Neuronal stem cell (in vitro differentiated cells): Measurements from ENCODE around the gene CREB1.

Source experiments
- DNase-seq: peaks from one replicate; pipeline ENCODE4 v3.0.0-alpha.2; 2013; ENCODE audit warnings: low spot score
- H2AFZ ChIP-seq: one replicate; pipeline ENCODE4 v1.6.1; 2013; ENCODE audit warnings: mild to moderate bottlenecking, low read length, inconsistent platforms
- H2AK5ac ChIP-seq: 2 replicates; pipeline ENCODE4 v1.6.1; 2013; ENCODE audit warnings: low read depth, mild to moderate bottlenecking, inconsistent platforms, low read length, moderate library complexity, mixed read lengths
- H2BK120ac ChIP-seq: 2 replicates; pipeline ENCODE4 v1.6.1; 2013; ENCODE audit warnings: low read depth, mild to moderate bottlenecking, inconsistent platforms, low read length, moderate library complexity, mixed read lengths
- H2BK12ac ChIP-seq: one replicate; pipeline ENCODE4 v1.6.1; 2013; ENCODE audit warnings: low read length, inconsistent platforms
- H2BK15ac ChIP-seq: 2 replicates; pipeline ENCODE4 v1.6.1; 2013; ENCODE audit warnings: mild to moderate bottlenecking, low read length, inconsistent platforms, mixed read lengths
- H2BK5ac ChIP-seq: one replicate; pipeline ENCODE4 v1.6.1; 2013; ENCODE audit warnings: inconsistent platforms, mild to moderate bottlenecking, low read length, moderate library complexity
- H3K14ac ChIP-seq: one replicate; pipeline ENCODE4 v1.6.1; 2013; ENCODE audit warnings: low read length, inconsistent platforms
- H3K18ac ChIP-seq: 2 replicates; pipeline ENCODE4 v1.6.1; 2013; ENCODE audit warnings: low read length, inconsistent platforms
- H3K23ac ChIP-seq: 2 replicates; pipeline ENCODE4 v1.6.1; 2013; ENCODE audit warnings: low read depth, mild to moderate bottlenecking, mixed read lengths, low read length, inconsistent platforms; ENCODE audit not compliant: poor library complexity
- H3K27ac ChIP-seq: replicated peaks from 3 replicates; pipeline ENCODE4 v1.5.1; 2013; ENCODE audit warnings: low read length, inconsistent platforms
- H3K27me3 ChIP-seq, 3 experiments: 2 replicates each; pipeline ENCODE4 v1.6.1; 2013; ENCODE audit warnings: low read length in 3 of 3, mild to moderate bottlenecking in 2 of 3, inconsistent platforms in 1 of 3, low read depth in 1 of 3, mixed read lengths in 1 of 3, moderate library complexity in 1 of 3; ENCODE audit not compliant: control insufficient read depth in 3 of 3, insufficient read depth in 3 of 3
- H3K36me3 ChIP-seq, 2 donors: replicated peaks in 1 of 2; 2 replicates each; pipeline ENCODE4 v1.6.1; 2013; ENCODE audit warnings: low read length in 2 of 2; ENCODE audit not compliant: control insufficient read depth in 2 of 2, insufficient read depth in 2 of 2
- H3K4ac ChIP-seq: 2 replicates; pipeline ENCODE4 v1.6.1; 2013; ENCODE audit warnings: inconsistent platforms, mild to moderate bottlenecking, low read length, moderate library complexity
- H3K4me1 ChIP-seq, 2 donors: 1 replicate in 1 of 2; 2 replicates in 1 of 2; pipeline ENCODE4 v1.6.1; 2013; ENCODE audit warnings: low read length in 2 of 2, low read depth in 1 of 2; ENCODE audit not compliant: control insufficient read depth in 2 of 2, insufficient read depth in 1 of 2
- H3K4me2 ChIP-seq: one replicate; pipeline ENCODE4 v1.6.1; 2013; ENCODE audit warnings: mild to moderate bottlenecking, low read length, inconsistent platforms; ENCODE audit not compliant: insufficient read depth, poor library complexity, severe bottlenecking
- H3K4me3 ChIP-seq, 2 donors: 2 replicates each; pipeline ENCODE4 v1.5.1; 2013; ENCODE audit warnings: low read length in 2 of 2, mild to moderate bottlenecking in 2 of 2, inconsistent platforms in 1 of 2, moderate library complexity in 1 of 2
- H3K79me1 ChIP-seq: one replicate; pipeline ENCODE4 v1.6.1; 2013; ENCODE audit warnings: low read depth, mild to moderate bottlenecking, inconsistent platforms, low read length, moderate library complexity
- H3K9ac ChIP-seq: one replicate; pipeline ENCODE4 v1.6.1; 2013; ENCODE audit warnings: mild to moderate bottlenecking, low read depth, low read length, inconsistent platforms; ENCODE audit not compliant: poor library complexity
- H3K9me3 ChIP-seq, 2 donors: replicated peaks in 1 of 2; 2 replicates each; pipeline versions ENCODE3 to v1.6.1; 2013; ENCODE audit warnings: low read length in 2 of 2, mild to moderate bottlenecking in 2 of 2, inconsistent platforms in 1 of 2, low read depth in 1 of 2, mixed read lengths in 1 of 2, moderate library complexity in 1 of 2; ENCODE audit not compliant: control insufficient read depth in 2 of 2, insufficient read depth in 1 of 2
- H4K8ac ChIP-seq: one replicate; pipeline ENCODE4 v1.6.1; 2013; ENCODE audit warnings: low read depth, mild to moderate bottlenecking, inconsistent platforms, low read length, moderate library complexity
- H4K91ac ChIP-seq: one replicate; pipeline ENCODE4 v1.6.1; 2013; ENCODE audit warnings: low read length, low read depth, mild to moderate bottlenecking, inconsistent platforms; ENCODE audit not compliant: poor library complexity
- WGBS, 2 donors: extraction: QIAGEN DNeasy Blood & Tissue Kit; methylation state at CpG; one replicate each; pipeline ENCODE4 v1.1.7; 2013; ENCODE audit warnings: missing lambda C conversion rate in 2 of 2, mixed read lengths in 1 of 2; ENCODE audit not compliant: insufficient read length in 2 of 2, insufficient replicate concordance in 1 of 2; ENCODE audit errors: extremely low coverage in 2 of 2; 5-methylcytosine and 5-hydroxymethylcytosine counted together

CREB1 gene

DNA sequence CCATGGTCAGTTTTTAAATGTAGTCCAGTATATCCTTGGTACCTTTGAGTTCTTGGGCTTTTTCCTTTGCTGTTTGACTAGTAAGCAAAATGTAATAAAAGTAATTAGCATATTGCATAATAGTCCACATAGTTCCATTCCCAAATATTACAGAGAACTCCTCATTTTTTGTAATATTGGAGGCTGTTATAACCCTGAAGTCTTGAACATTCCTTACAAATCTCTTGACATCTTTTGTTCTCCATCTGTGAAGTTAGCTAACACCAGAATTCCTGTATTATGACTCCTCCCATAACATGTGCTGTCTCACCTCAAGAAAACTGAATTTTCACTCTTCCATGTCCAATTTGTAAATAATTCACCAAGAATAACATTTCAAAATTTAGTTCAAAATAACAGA, 17.1 kb downstream of the CREB1 start:
- no peak overlapping the region for H3K9ac ChIP-seq
- no peak overlapping the region for H4K91ac ChIP-seq
- H3K4me3 ChIP-seq, result no peak overlapping the region
- no peak overlapping the region for H2BK15ac ChIP-seq
- no peak overlapping the region for H2AFZ ChIP-seq
- no peak overlapping the region for H2BK12ac ChIP-seq
- no peak overlapping the region for H2BK120ac ChIP-seq
- H2BK5ac ChIP-seq, result no peak overlapping the region
- no peak for DNase-seq
- H3K4ac ChIP-seq, result no peak overlapping the region
- no peak overlapping the region for H3K27ac ChIP-seq
- H3K4me2 ChIP-seq, result no peak overlapping the region
- no peak overlapping the region for H2AK5ac ChIP-seq
- peaks cover 2% of the 10 kb centered on the region for H3K79me1 ChIP-seq
- H3K18ac ChIP-seq, result no peak overlapping the region
- no peaks in the 10 kb centered on the region for H3K4me1 ChIP-seq
- peaks cover 1 to 54% of the 10 kb centered on the region in 2 donors for H3K36me3 ChIP-seq
- no peak overlapping the region for H3K14ac ChIP-seq
- H4K8ac ChIP-seq, result no peak overlapping the region
- H3K23ac ChIP-seq, result no peak overlapping the region
- no peaks in the 10 kb centered on the region for H3K9me3 ChIP-seq
- H3K27me3 ChIP-seq, result no peaks in the 10 kb centered on the region

DNA sequence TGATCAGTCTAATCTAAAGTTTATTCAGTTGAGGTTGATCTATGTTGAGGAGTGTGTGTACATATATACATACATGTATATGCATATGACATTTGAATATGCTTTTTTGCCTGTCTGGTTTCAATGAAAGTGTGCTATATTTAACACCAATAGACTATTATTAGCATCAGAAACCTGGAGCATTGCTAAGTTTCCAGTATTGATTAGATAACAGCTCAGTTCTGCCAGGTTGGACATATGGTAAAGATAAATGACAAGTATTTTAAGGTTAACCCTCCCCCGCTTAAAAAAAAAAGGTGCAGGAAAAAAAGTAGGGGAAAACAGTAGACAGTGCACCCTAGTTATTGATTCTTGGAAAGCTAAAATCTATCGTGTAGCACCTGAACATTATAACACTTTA, 19.4 kb downstream of the CREB1 start:
- Histone ChIP-seq H3K36me3 (peaks cover 1 to 59% of the 10 kb centered on the region in 2 donors), H2BK15ac (no peak overlapping the region), H3K4ac (no peak overlapping the region), H3K9ac (no peak overlapping the region), H2BK120ac (no peak overlapping the region), H4K8ac (no peak overlapping the region), H3K18ac (no peak overlapping the region), H2BK5ac (no peak overlapping the region), H2AFZ (no peak overlapping the region), H3K4me3 (no peak overlapping the region), H3K79me1 (peaks cover 2% of the 10 kb centered on the region), H2AK5ac (no peak overlapping the region), H4K91ac (no peak overlapping the region), H3K4me1 (no peaks in the 10 kb centered on the region), H3K9me3 (no peaks in the 10 kb centered on the region), H3K4me2 (no peak overlapping the region), H3K14ac (no peak overlapping the region), H3K27me3 (no peaks in the 10 kb centered on the region), H3K27ac (no peak overlapping the region), H3K23ac (no peak overlapping the region), H2BK12ac (no peak overlapping the region)
- WGBS, 2 donors, result no CpG with 5 or more reads among the region's 2 CpGs
- DNase-seq, result no peak

DNA sequence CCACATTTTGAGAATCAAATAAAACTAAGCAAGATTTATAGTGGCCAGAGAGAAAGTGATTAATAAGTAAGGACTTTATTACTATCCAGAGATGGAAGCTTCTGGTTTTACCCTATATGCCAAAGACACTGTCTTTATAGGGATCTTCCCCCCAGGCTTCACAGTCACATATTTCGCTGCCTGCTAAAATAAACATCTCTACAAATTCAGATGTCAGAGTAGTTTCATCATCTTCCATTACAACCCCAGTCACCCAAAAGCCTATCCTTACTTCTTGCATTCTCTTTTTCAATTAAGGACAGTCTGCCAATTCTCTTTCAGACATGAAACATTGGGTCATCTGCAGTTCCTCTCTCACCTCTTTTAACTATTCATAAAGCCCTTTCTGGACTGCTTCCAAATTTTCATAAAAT, 28.3 kb downstream of the CREB1 start:
- H3K9me3 ChIP-seq, result no peaks in the 10 kb centered on the region
- H4K91ac ChIP-seq, result no peak overlapping the region
- H4K8ac ChIP-seq, result no peak overlapping the region
- no peak overlapping the region for H2AK5ac ChIP-seq
- no peak overlapping the region for H2BK15ac ChIP-seq
- no peak overlapping the region for H2BK120ac ChIP-seq
- no peak for DNase-seq
- H3K36me3 ChIP-seq, result peaks cover 8 to 88% of the 10 kb centered on the region in 2 donors
- no peak overlapping the region for H3K23ac ChIP-seq
- H2BK5ac ChIP-seq, result no peak overlapping the region
- peaks cover 3% of the 10 kb centered on the region for H3K79me1 ChIP-seq
- no peak overlapping the region for H3K27ac ChIP-seq
- H3K14ac ChIP-seq, result no peak overlapping the region
- WGBS, 2 donors, result no CpG with 5 or more reads among the region's 1 CpG
- no peak overlapping the region for H3K4me3 ChIP-seq
- no peak overlapping the region for H3K18ac ChIP-seq
- no peak overlapping the region for H3K4me2 ChIP-seq
- H3K4me1 ChIP-seq, result peaks cover 0 to 8% of the 10 kb centered on the region in 2 donors
- H3K4ac ChIP-seq, result no peak overlapping the region
- H3K27me3 ChIP-seq, result no peaks in the 10 kb centered on the region
- no peak overlapping the region for H2BK12ac ChIP-seq
- H3K9ac ChIP-seq, result no peak overlapping the region
- no peak overlapping the region for H2AFZ ChIP-seq

DNA sequence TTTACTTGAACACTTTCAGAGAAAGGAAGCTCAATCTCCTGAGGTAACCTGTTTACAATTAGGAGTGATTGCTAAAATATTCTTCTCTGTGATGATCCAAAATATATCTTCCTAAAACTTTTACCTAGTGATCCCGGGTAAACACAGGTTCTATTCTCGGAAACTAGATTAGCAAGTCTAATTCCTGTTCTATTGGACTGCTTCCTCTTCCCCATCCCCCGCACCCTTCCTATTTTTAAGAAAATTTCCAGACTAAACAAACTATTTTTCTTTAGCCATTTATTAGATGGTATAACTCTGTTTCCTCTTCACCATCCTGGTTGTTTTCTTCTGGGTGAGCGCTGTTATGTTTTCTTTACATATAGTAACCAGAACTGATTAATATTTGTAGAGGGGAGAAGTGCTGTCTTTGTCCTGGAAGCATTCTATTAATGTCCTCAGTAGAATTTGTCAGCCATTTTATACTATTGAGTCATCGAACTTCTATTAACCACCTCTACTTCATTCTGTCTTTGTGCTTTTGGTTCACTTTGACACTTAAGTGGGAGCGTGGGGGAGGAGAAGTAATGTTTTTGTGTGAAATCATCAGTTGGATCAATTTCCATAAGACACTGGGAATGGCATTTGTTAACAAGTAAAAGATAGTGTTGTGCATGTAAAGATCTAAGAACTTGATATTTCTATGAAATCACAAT, 31.8 kb downstream of the CREB1 start:
- Histone ChIP-seq H3K9ac (no peak overlapping the region), H4K91ac (no peak overlapping the region), H3K36me3 (peaks cover 8 to 97% of the 10 kb centered on the region in 2 donors), H3K4me3 (no peak overlapping the region), H3K18ac (no peak overlapping the region), H3K9me3 (no peaks in the 10 kb centered on the region), H2BK120ac (no peak overlapping the region), H3K27me3 (no peaks in the 10 kb centered on the region), H3K14ac (no peak overlapping the region), H3K27ac (no peak overlapping the region), H4K8ac (no peak overlapping the region), H3K4me2 (no peak overlapping the region), H2AFZ (no peak overlapping the region), H3K4me1 (peaks cover 0 to 8% of the 10 kb centered on the region in 2 donors), H3K4ac (no peak overlapping the region), H2AK5ac (no peak overlapping the region), H3K23ac (no peak overlapping the region), H2BK12ac (no peak overlapping the region), H2BK15ac (no peak overlapping the region), H2BK5ac (no peak overlapping the region), H3K79me1 (no peaks in the 10 kb centered on the region)
- WGBS, 2 donors, result no CpG with 5 or more reads among the region's 6 CpGs
- DNase-seq, result no peak
